Stimulated activated CD4-positive, alpha-beta T cell treated with anti-CD3 and anti-CD28 coated beads, Interleukin-1b, Interleukin-23, amount 100 ng/mL, for 48 hours (primary cell): ENCODE data around the gene AFAP1L2.

Experiments
- DNase-seq: peaks from one replicate; pipeline ENCODE4 v3.0.0-alpha.2; 2020

Gene AFAP1L2

GRCh38 chr10:114332301-114333192, 71.8 kb downstream of the AFAP1L2 start:
- no peak for DNase-seq

- no peak for DNase-seq
Observed at GRCh38 chr10:114329634-114330365, 74.5 kb downstream of the AFAP1L2 start.

GRCh38 chr10:114328874-114329273, 75.4 kb downstream of the AFAP1L2 start:
- no peak for DNase-seq

GRCh38 chr10:114328441-114328812, 75.9 kb downstream of the AFAP1L2 start:
- no peak for DNase-seq

GRCh38 chr10:114327537-114328440, 76.5 kb downstream of the AFAP1L2 start:
- no peak for DNase-seq

- no peak for DNase-seq
Observed at GRCh38 chr10:114326795-114327194, 77.5 kb downstream of the AFAP1L2 start.

- DNase-seq: no peak
Observed at GRCh38 chr10:114323023-114323422, 81.3 kb downstream of the AFAP1L2 start.

- DNase-seq: no peak
Observed at GRCh38 chr10:114322344-114322743, 82.0 kb downstream of the AFAP1L2 start.

GRCh38 chr10:114320249-114321116, 83.8 kb downstream of the AFAP1L2 start:
- no peak for DNase-seq

- DNase-seq: no peak
Observed at GRCh38 chr10:114319406-114320248, 84.7 kb downstream of the AFAP1L2 start.

GRCh38 chr10:114316744-114317143, 87.6 kb downstream of the AFAP1L2 start:
- DNase-seq: no peak

GRCh38 chr10:114315566-114316420, 88.5 kb downstream of the AFAP1L2 start:
- DNase-seq: no peak

GRCh38 chr10:114313866-114314265, 90.4 kb downstream of the AFAP1L2 start:
- no peak for DNase-seq

GRCh38 chr10:114313139-114313538, 91.2 kb downstream of the AFAP1L2 start:
- DNase-seq: no peak

- no peak for DNase-seq
Observed at GRCh38 chr10:114311496-114312209, 92.6 kb downstream of the AFAP1L2 start.

GRCh38 chr10:114311023-114311422, 93.3 kb downstream of the AFAP1L2 start:
- DNase-seq: no peak

- no peak for DNase-seq
Observed at GRCh38 chr10:114310346-114310745, 94.0 kb downstream of the AFAP1L2 start.

GRCh38 chr10:114309364-114309651, 95.0 kb downstream of the AFAP1L2 start:
- DNase-seq: no peak

GRCh38 chr10:114308531-114309363, 95.6 kb downstream of the AFAP1L2 start:
- no peak for DNase-seq
